ENCODE data around the gene CELF4. TPM values are rescaled to one million over a fixed set of nuclear protein-coding genes. Genes with fewer than 3 reads are reported as not detected.

The CELF4 gene
- polyA plus RNA-seq, 1 experiment = not detected

DNA sequence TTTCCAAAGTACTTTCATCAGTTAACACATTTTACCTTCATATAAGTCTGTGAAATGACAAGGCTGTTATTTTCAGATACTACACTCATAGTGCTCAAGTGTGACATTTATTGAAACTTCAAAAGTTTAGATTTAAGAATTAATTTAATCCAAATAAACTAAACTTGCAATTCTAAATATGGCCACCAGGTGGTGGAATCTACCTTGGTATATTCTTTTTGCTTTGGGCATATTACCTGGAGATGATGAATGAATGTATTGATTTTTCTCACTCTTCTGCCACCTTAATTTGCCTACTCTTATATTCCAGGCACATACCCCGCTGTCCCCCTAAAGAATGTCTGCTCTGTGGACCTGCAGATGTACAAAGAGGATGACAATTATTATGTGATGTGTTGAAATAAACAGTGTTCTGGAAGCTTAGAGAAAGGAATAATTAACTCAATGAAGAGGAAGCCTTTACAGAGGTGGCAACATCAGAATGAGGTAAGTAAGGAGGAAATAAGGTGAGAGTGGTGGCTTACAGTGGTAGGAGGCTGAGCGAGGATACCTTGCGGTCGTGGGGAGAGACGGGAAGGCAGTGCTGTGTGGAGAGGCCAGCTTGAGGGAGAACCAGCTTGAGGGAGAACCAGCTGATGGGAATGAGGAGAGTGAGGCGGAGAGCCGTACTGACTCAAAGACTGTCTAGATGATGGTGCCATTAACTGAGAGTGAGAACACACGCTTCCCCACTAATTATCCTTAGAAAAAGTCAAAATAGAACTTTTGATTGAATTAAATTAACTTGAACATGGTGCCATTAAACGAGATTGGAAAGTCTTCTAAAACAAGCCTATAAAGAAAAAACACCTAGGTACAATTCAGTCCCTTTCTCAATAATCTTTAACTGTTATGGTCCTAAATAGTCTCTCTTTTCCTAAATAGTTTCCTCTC, 179.5 kb downstream of the CELF4 start:
- Histone ChIP-seq H3K27ac (ENCODE audit: low read depth, low read length) (no peak overlapping the region), H3K9me3 (ENCODE audit: control insufficient read depth, insufficient read depth, low read length) (peaks cover 12% of the 10 kb centered on the region), H3K27me3 (ENCODE audit: control insufficient read depth, insufficient read depth, low read length) (peaks cover 20% of the 10 kb centered on the region), H3K4me3 (ENCODE audit: low read depth, low read length) (no peak overlapping the region)
- ChIA-PET POLR2A (no interaction called here), CTCF (interaction anchor here (0.7 to 3.6 kb wide), 17 partner anchors 11 to 443 kb away, joined by 3 to 26 read pairs (median 4); no protein-coding TSS in a partner anchor)
- TF ChIP-seq, protein P1, sequence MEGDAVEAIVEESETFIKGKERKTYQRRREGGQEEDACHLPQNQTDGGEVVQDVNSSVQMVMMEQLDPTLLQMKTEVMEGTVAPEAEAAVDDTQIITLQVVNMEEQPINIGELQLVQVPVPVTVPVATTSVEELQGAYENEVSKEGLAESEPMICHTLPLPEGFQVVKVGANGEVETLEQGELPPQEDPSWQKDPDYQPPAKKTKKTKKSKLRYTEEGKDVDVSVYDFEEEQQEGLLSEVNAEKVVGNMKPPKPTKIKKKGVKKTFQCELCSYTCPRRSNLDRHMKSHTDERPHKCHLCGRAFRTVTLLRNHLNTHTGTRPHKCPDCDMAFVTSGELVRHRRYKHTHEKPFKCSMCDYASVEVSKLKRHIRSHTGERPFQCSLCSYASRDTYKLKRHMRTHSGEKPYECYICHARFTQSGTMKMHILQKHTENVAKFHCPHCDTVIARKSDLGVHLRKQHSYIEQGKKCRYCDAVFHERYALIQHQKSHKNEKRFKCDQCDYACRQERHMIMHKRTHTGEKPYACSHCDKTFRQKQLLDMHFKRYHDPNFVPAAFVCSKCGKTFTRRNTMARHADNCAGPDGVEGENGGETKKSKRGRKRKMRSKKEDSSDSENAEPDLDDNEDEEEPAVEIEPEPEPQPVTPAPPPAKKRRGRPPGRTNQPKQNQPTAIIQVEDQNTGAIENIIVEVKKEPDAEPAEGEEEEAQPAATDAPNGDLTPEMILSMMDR (IDR thresholded peaks at IDR 0.05; ENCODE audit: low read depth, low read length) = peak; percentile 70
- DNase-seq (ENCODE audit: low read depth, low spot score) = no peak

DNA sequence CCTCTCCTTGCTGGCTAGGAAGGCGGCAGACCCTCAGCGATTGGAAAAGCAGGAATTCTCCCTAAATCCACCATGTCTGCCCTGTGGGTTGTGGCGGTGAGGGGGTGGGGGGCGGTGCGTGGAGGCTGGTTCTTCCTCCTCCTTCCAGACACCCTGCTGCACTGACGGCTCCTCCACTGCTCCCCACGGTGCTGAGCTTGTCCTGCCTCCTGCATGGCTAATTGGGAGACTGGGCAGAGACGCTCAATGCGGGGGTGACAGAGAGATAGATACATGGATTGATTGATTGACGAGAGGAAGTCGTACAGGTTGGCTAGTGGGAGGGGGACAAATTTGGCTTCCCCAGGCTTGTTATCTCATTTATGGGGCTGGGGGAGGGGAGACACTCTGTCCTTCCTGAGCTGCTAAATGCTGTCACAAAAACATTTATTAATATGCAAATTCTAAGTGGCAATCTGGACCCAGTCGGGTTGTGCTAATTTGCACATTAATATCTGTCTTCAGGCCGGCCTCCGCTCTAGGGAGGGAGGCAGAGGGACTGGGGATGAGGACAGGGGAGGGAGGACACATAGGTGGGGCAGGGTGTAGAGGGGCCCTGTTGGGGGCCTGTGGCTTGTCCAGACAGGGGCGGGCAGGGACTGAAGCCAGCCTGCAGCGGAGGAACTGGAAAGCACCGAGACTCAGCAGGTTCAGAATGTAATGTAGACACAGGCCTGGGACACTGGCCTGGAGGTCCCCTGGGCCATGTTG, 181.6 kb downstream of the CELF4 start:
- Histone ChIP-seq H3K27ac (ENCODE audit: low read depth, low read length) (no peak overlapping the region), H3K27me3 (ENCODE audit: control insufficient read depth, insufficient read depth, low read length) (peaks cover 15% of the 10 kb centered on the region), H3K4me3 (ENCODE audit: low read depth, low read length) (no peak overlapping the region), H3K9me3 (ENCODE audit: control insufficient read depth, insufficient read depth, low read length) (no peaks in the 10 kb centered on the region)
- TF ChIP-seq, protein P1 (IDR thresholded peaks at IDR 0.05; ENCODE audit: low read depth, low read length) = no peak
- POLR2A ChIA-PET = no interaction called here
- no peak for DNase-seq (ENCODE audit: low read depth, low spot score)
- CTCF ChIA-PET = interaction anchor here (0.7 to 3.6 kb wide), 6 partner anchors 40 to 154 kb away, joined by 3 to 26 read pairs (median 5); no protein-coding TSS in a partner anchor

DNA sequence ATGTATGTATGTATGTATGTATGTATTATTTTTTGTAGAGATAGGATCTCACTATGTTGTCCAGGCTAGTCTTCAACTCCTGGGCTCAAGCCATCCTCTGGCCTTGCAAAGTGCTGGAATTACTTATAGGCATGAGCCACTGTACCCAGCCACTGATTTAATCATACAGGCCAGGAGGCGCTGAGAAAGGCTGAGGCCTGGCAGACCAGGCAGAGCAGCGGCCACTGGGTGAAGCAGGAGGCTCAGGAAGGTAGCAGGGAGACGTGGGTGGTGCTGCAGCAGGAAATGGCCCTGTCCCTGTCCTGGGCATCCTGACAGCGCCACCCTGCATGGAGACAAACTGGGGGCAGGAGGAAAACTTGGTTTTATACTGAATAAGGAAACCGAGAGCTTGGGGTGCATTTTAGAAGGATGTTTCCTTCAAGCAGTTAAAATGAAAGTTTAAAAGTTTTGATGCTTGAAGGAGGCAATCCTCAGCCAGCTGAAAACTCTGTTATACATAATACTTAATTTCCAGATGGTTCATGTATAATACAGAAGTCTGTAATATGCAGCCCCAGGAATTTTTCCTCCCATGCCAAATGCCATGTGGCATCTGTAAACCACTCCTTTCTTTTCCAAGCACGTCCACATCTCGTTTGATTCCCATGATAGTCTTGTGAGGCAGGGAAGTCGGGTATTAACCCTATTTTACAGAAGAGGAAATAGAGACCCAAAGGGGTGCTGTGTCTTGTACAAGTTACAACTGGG, 182.4 kb downstream of the CELF4 start:
- Histone ChIP-seq H3K27me3 (ENCODE audit: control insufficient read depth, insufficient read depth, low read length) (peaks cover 17% of the 10 kb centered on the region), H3K4me3 (ENCODE audit: low read depth, low read length) (no peak overlapping the region), H3K27ac (ENCODE audit: low read depth, low read length) (no peak overlapping the region), H3K9me3 (ENCODE audit: control insufficient read depth, insufficient read depth, low read length) (no peaks in the 10 kb centered on the region)
- ChIA-PET POLR2A (no interaction called here), CTCF (interaction anchor here (0.7 to 3.6 kb wide), 7 partner anchors 40 to 441 kb away, joined by 3 to 17 read pairs (median 4); no protein-coding TSS in a partner anchor)
- TF ChIP-seq, protein P1 (IDR thresholded peaks at IDR 0.05; ENCODE audit: low read depth, low read length) = no peak
- no peak for DNase-seq (ENCODE audit: low read depth, low spot score)

DNA sequence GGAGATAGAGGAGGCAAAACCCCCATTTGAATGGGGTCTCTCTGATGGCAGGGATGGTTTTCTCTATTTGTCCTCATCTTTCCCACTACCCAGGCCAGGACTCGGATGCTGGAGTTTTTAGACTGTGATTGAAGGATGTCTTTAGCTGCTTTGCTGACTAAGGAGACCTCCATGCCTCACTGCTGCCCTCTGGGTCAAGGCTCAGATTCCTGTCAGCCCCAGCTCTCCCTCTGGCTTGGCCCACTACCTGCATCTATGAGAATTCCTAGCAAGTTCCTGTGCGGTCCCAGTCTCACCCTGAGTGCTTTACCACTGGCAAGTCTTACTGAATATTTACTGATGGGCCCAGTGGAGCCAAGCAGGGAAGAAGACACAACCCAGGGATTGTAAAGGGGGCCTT, 184.0 kb downstream of the CELF4 start:
- Histone ChIP-seq H3K4me3 (ENCODE audit: low read depth, low read length) (no peak overlapping the region), H3K27me3 (ENCODE audit: control insufficient read depth, insufficient read depth, low read length) (peaks cover 19% of the 10 kb centered on the region), H3K27ac (ENCODE audit: low read depth, low read length) (no peak overlapping the region), H3K9me3 (ENCODE audit: control insufficient read depth, insufficient read depth, low read length) (no peaks in the 10 kb centered on the region)
- CTCF ChIA-PET = interaction anchor here (1.5 kb wide), 1 partner anchor 157 kb away, joined by 5 read pairs; no protein-coding TSS in a partner anchor
- TF ChIP-seq, protein P1 (IDR thresholded peaks at IDR 0.05; ENCODE audit: low read depth, low read length) = no peak
- DNase-seq (ENCODE audit: low read depth, low spot score) = no peak
- POLR2A ChIA-PET = no interaction called here

All from AG04450 (cell line).